SH-SY5Y (cell line): ENCODE data around the gene INPP5A.

Experiments used
- GATA2 ChIP-seq: IDR thresholded peaks from 2 replicates; pipeline ENCODE4 v1.6.1; 2011; ENCODE audit warnings: mild to moderate bottlenecking, low read depth, low read length
- GATA3 ChIP-seq: IDR thresholded peaks from 2 replicates; pipeline ENCODE4 v1.6.1; 2011; ENCODE audit warnings: low read depth, mild to moderate bottlenecking, low read length, moderate library complexity

Gene INPP5A

GRCh38 chr10:132714096-132714985 is 176.8 kb downstream of the INPP5A start:
- no peak for TF ChIP-seq GATA3
- TF ChIP-seq GATA2 = no peak

- TF ChIP-seq GATA2 (no peak), GATA3 (no peak)
These were observed 177.6 kb downstream of the INPP5A start for GRCh38 chr10:132714986-132715775.

- TF ChIP-seq GATA3 (no peak), GATA2 (no peak)
These were observed 178.4 kb downstream of the INPP5A start for GRCh38 chr10:132715776-132716680.

GRCh38 chr10:132716691-132717490 is 179.3 kb downstream of the INPP5A start:
- TF ChIP-seq GATA2 = no peak
- TF ChIP-seq GATA3 = no peak

GRCh38 chr10:132721725-132722124 is 184.1 kb downstream of the INPP5A start:
- TF ChIP-seq GATA2 = no peak
- TF ChIP-seq GATA3 = no peak

GRCh38 chr10:132722394-132723329 is 185.1 kb downstream of the INPP5A start:
- no peak for TF ChIP-seq GATA3
- TF ChIP-seq GATA2 = no peak

- TF ChIP-seq GATA3 = no peak
- no peak for TF ChIP-seq GATA2
These were observed 185.9 kb downstream of the INPP5A start for GRCh38 chr10:132723330-132723970.

GRCh38 chr10:132724446-132724845 is 186.9 kb downstream of the INPP5A start:
- no peak for TF ChIP-seq GATA3
- no peak for TF ChIP-seq GATA2

- TF ChIP-seq GATA3 (no peak), GATA2 (no peak)
These were observed 187.6 kb downstream of the INPP5A start for GRCh38 chr10:132725202-132725601.

- no peak for TF ChIP-seq GATA3
- no peak for TF ChIP-seq GATA2
These were observed 188.6 kb downstream of the INPP5A start for GRCh38 chr10:132726194-132726593.

- TF ChIP-seq GATA3 (no peak), GATA2 (no peak)
These were observed 189.4 kb downstream of the INPP5A start for GRCh38 chr10:132726951-132727350.
